ENCODE results near the gene ADAMTS20. TPM values are rescaled to one million over a fixed set of nuclear protein-coding genes. Genes with fewer than 3 reads are reported as not detected.
A peak's percentile ranks its signal among the peaks of the same experiment; 100 is the strongest.

ADAMTS20 gene
- total and polyA plus RNA-seq, 2 experiments from 2014 or later: not detected

GRCh38 chr12:43316520-43316919, 235.5 kb downstream of the ADAMTS20 start:
- peak; percentile 34 for DNase-seq
- TF ChIP-seq EZH2 (IDR thresholded peaks at IDR 0.05; ENCODE audit: insufficient read depth, poor library complexity, severe bottlenecking): no peak
- no peak for TF ChIP-seq EZH2phosphoT487 (IDR thresholded peaks at IDR 0.05; ENCODE audit: insufficient read depth, low read depth)
- no peaks in the 10 kb centered on the region for H3K9me3 ChIP-seq (ENCODE audit: low read depth)
- no peaks in the 10 kb centered on the region for H3K9me2 ChIP-seq (ENCODE audit: insufficient read depth)
- H3K27me3 ChIP-seq (replicated peaks; ENCODE audit: insufficient read depth): no peaks in the 10 kb centered on the region
- no peaks in the 10 kb centered on the region for H3F3A ChIP-seq (ENCODE audit: insufficient read depth)
- H2AFZ ChIP-seq: no peak overlapping the region
- WGBS, 2 experiments (ENCODE audit: low coverage in 1 of 2, low lambda C conversion rate in 2 of 2, missing lambda C conversion rate in 2 of 2): 95 to 97% methylated on average over 1 of the region's 1 CpG
- no peak overlapping the region for H3K4me3 ChIP-seq
- H3K9ac ChIP-seq: no peak overlapping the region
- H3K79me2 ChIP-seq (ENCODE audit: insufficient read depth): no peaks in the 10 kb centered on the region
- in situ Hi-C loops (cut with MboI): no loop called here
- no peaks in the 10 kb centered on the region for H3K36me3 ChIP-seq (ENCODE audit: low read depth)
- H3K4me2 ChIP-seq (ENCODE audit: unreplicated experiment): no peak overlapping the region
- H4K20me1 ChIP-seq (ENCODE audit: insufficient read depth): no peaks in the 10 kb centered on the region
- H3K27ac ChIP-seq: no peak overlapping the region
- H3K4me1 ChIP-seq (ENCODE audit: insufficient read depth): peaks cover 13% of the 10 kb centered on the region

GRCh38 chr12:43315961-43316360, 236.0 kb downstream of the ADAMTS20 start:
- Histone ChIP-seq H3K9ac (no peak overlapping the region), H3K4me3 (no peak overlapping the region), H3K9me2 (ENCODE audit: insufficient read depth) (no peaks in the 10 kb centered on the region), H2AFZ (peak overlapping the region; percentile 40), H3F3A (ENCODE audit: insufficient read depth) (peaks cover 5% of the 10 kb centered on the region), H3K79me2 (ENCODE audit: insufficient read depth) (no peaks in the 10 kb centered on the region), H3K36me3 (ENCODE audit: low read depth) (no peaks in the 10 kb centered on the region), H4K20me1 (ENCODE audit: insufficient read depth) (no peaks in the 10 kb centered on the region), H3K27me3 (replicated peaks; ENCODE audit: insufficient read depth) (no peaks in the 10 kb centered on the region), H3K27ac (peak overlapping the region; percentile 4; the same call in 1 of the 2 replicates), H3K4me2 (ENCODE audit: unreplicated experiment) (no peak overlapping the region), H3K9me3 (ENCODE audit: low read depth) (no peaks in the 10 kb centered on the region), H3K4me1 (ENCODE audit: insufficient read depth) (peaks cover 19% of the 10 kb centered on the region)
- no peak for TF ChIP-seq EZH2phosphoT487 (IDR thresholded peaks at IDR 0.05; ENCODE audit: insufficient read depth, low read depth)
- in situ Hi-C loops (cut with MboI): no loop called here
- DNase-seq: no peak

GRCh38 chr12:43312991-43313505, 239.0 kb downstream of the ADAMTS20 start:
- H2AFZ ChIP-seq: no peak overlapping the region
- H3K36me3 ChIP-seq (ENCODE audit: low read depth): no peaks in the 10 kb centered on the region
- no peak overlapping the region for H3K4me2 ChIP-seq (ENCODE audit: unreplicated experiment)
- H3K27ac ChIP-seq: no peak overlapping the region
- peaks cover 27% of the 10 kb centered on the region for H3F3A ChIP-seq (ENCODE audit: insufficient read depth)
- H3K9me2 ChIP-seq (ENCODE audit: insufficient read depth): no peaks in the 10 kb centered on the region
- H4K20me1 ChIP-seq (ENCODE audit: insufficient read depth): no peaks in the 10 kb centered on the region
- H3K4me3 ChIP-seq: no peak overlapping the region
- 93% methylated on average over 4 of the region's 4 CpGs for WGBS, 2 experiments (ENCODE audit: low coverage in 1 of 2, low lambda C conversion rate in 2 of 2, missing lambda C conversion rate in 2 of 2)
- no peaks in the 10 kb centered on the region for H3K27me3 ChIP-seq (replicated peaks; ENCODE audit: insufficient read depth)
- H3K79me2 ChIP-seq (ENCODE audit: insufficient read depth): no peaks in the 10 kb centered on the region
- peaks cover 39% of the 10 kb centered on the region for H3K4me1 ChIP-seq (ENCODE audit: insufficient read depth)
- H3K9ac ChIP-seq: no peak overlapping the region
- in situ Hi-C loops (cut with MboI): no loop called here
- no peaks in the 10 kb centered on the region for H3K9me3 ChIP-seq (ENCODE audit: low read depth)
- no peak for DNase-seq
- no peak for TF ChIP-seq EZH2phosphoT487 (IDR thresholded peaks at IDR 0.05; ENCODE audit: insufficient read depth, low read depth)

GRCh38 chr12:43310596-43310995, 241.4 kb downstream of the ADAMTS20 start:
- Histone ChIP-seq H2AFZ (no peak overlapping the region), H3K9me3 (ENCODE audit: low read depth) (no peaks in the 10 kb centered on the region), H4K20me1 (ENCODE audit: insufficient read depth) (no peaks in the 10 kb centered on the region), H3K9me2 (ENCODE audit: insufficient read depth) (no peaks in the 10 kb centered on the region), H3K27ac (peak overlapping the region; percentile 84), H3K9ac (peak overlapping the region; percentile 28; the same call in 1 of the 2 replicates), H3K36me3 (ENCODE audit: low read depth) (no peaks in the 10 kb centered on the region), H3K27me3 (replicated peaks; ENCODE audit: insufficient read depth) (no peaks in the 10 kb centered on the region), H3K79me2 (ENCODE audit: insufficient read depth) (no peaks in the 10 kb centered on the region), H3K4me2 (ENCODE audit: unreplicated experiment) (no peak overlapping the region), H3K4me1 (ENCODE audit: insufficient read depth) (peaks cover 48% of the 10 kb centered on the region), H3K4me3 (no peak overlapping the region), H3F3A (ENCODE audit: insufficient read depth) (peaks cover 44% of the 10 kb centered on the region)
- TF ChIP-seq EZH2 (IDR thresholded peaks at IDR 0.05; ENCODE audit: insufficient read depth, poor library complexity, severe bottlenecking) (no peak), EZH2phosphoT487 (IDR thresholded peaks at IDR 0.05; ENCODE audit: insufficient read depth, low read depth) (no peak)
- no peak for DNase-seq
- in situ Hi-C loops (cut with MboI): no loop called here

GRCh38 chr12:43309959-43310358, 242.0 kb downstream of the ADAMTS20 start:
- Histone ChIP-seq H3K9me2 (ENCODE audit: insufficient read depth) (no peaks in the 10 kb centered on the region), H2AFZ (no peak overlapping the region), H3K79me2 (ENCODE audit: insufficient read depth) (no peaks in the 10 kb centered on the region), H3K4me1 (ENCODE audit: insufficient read depth) (peaks cover 49% of the 10 kb centered on the region), H3K4me3 (no peak overlapping the region), H3F3A (ENCODE audit: insufficient read depth) (peaks cover 47% of the 10 kb centered on the region), H3K4me2 (ENCODE audit: unreplicated experiment) (no peak overlapping the region), H3K36me3 (ENCODE audit: low read depth) (no peaks in the 10 kb centered on the region), H3K27ac (peak overlapping the region; percentile 84), H3K27me3 (replicated peaks; ENCODE audit: insufficient read depth) (no peaks in the 10 kb centered on the region), H4K20me1 (ENCODE audit: insufficient read depth) (no peaks in the 10 kb centered on the region), H3K9ac (no peak overlapping the region), H3K9me3 (ENCODE audit: low read depth) (no peaks in the 10 kb centered on the region)
- no peak for TF ChIP-seq EZH2 (IDR thresholded peaks at IDR 0.05; ENCODE audit: insufficient read depth, poor library complexity, severe bottlenecking)
- TF ChIP-seq EZH2phosphoT487 (IDR thresholded peaks at IDR 0.05; ENCODE audit: insufficient read depth, low read depth): no peak
- WGBS, 2 experiments (ENCODE audit: low coverage in 1 of 2, low lambda C conversion rate in 2 of 2, missing lambda C conversion rate in 2 of 2): 20 to 24% methylated on average over 3 of the region's 3 CpGs
- peak; percentile 89 for DNase-seq
- in situ Hi-C loops (cut with MboI): no loop called here

All from GM23248 (cell line).